Stimulated activated CD8-positive, alpha-beta memory T cell treated with anti-CD3 and anti-CD28 coated beads, Interleukin-15, amount 100 ng/mL, for 24 hours (primary cell): Measurements from ENCODE around the gene DNAH3.
A peak's percentile ranks its signal among the peaks of the same experiment; 100 is the strongest.

ENCODE experiments used
- DNase-seq: peaks from one replicate; pipeline ENCODE4 v3.0.0-alpha.2; 2020; ENCODE audit warnings: low read depth

The DNAH3 gene

DNA sequence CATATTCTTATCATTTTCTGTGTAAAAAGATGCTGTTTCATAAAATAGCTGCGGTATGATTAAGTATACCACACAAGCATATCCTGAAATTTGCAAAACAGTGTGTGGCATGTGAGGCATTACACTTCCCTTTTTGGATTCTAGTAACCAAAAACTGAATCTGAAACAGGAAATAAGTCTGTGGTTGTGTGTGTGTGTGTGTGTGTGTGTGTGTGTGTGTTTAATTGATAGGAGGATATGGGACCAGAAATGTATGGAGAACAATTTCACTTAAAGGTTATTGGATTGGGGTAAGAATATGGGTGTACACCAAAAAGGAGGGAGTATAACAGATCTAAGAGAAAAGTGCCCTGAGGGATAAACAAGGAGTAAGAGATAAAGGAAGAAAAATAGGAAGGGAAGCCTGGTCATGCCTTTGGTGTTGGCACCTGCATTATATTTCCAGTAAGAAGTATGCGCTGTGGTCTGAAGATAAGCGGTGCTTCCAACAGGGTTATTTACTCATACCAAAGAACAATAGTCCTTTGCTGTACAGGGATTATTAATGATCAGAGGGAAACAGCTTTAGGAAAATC lies 246.1 kb downstream of the DNAH3 start:
- no peak for DNase-seq

DNA sequence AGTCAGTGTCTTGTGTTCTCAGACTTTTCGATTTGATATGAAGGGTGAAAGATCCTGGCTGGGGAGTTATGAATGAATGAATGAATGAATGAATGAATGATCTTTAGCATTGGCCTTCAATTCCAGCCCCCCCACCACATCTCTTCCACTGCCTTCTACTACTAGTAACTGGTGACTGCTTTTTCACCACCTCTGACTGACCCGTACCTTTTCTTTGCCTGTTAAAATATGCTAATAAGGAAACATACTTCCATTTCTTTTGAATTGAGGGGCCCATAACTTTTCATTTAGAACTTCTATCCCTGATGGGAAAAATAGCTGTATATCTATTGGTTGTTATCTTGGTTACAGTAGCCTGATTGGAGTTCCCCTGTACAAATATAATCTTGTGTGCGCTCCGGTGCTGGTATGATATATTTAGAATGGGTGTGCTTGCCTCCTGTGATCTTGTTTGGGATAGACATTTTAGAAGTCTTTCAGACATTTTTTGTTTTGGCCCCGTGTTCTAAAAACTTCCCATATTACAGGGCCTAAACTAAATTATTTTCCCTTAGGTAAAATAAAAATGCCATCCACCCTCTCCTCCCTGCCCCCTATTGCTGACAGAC lies 246.6 kb downstream of the DNAH3 start:
- no peak for DNase-seq

DNA sequence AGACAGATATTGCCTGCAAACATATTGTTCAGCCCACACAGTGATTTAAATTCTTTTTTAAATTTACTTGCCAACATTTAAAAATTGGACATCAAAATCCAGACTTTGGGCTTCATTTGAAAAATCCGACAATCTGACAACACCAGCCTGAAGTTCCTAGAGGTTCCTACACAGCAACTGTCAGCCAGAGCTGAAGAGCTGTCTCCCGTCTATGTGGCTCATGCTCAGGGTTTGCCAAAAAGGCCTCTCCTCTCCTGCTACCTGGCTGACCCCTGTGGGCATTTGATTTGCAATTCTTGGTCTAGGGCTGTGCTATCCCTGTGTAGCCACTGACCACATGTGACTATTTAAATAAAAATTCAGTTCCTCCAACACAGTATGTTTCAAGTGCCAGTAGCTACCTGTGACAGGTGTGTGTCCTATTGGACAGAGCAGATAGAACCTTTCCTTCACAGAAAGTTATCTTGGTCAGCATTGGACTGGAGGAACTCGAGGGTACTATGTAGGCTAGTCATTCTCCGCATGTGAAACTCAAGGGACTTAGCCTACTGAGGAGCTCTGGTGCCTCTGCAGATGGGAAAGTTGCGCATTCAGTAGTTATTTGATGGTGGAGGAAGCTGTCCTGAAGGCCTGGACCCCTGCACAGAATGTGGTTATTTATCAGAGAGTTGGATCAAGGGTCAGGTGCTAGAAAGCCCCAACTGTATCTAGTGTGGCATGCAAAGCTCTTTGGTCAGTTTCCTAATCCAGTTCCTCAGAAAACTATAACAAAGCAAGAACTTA lies 247.3 kb downstream of the DNAH3 start:
- no peak for DNase-seq

DNA sequence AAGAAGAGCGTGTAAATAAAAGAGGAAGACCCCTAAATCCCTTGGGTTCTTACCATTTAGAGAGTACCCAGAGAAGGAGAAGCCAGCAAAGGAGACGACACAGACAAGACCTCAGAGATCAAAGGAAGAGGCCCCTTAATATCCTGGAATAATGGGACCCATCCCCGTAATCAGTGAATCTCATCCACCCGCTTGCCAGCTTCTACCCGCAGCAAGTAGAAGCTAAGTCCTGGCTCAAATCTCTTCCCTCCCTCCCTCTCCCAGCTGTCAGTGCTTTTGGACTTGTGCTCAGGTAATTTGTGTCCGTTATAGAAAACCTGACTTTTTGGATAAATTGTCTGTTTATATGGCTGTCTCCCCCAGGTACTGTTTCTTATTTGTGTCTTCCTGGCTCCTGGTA lies 248.2 kb downstream of the DNAH3 start:
- no peak for DNase-seq

DNA sequence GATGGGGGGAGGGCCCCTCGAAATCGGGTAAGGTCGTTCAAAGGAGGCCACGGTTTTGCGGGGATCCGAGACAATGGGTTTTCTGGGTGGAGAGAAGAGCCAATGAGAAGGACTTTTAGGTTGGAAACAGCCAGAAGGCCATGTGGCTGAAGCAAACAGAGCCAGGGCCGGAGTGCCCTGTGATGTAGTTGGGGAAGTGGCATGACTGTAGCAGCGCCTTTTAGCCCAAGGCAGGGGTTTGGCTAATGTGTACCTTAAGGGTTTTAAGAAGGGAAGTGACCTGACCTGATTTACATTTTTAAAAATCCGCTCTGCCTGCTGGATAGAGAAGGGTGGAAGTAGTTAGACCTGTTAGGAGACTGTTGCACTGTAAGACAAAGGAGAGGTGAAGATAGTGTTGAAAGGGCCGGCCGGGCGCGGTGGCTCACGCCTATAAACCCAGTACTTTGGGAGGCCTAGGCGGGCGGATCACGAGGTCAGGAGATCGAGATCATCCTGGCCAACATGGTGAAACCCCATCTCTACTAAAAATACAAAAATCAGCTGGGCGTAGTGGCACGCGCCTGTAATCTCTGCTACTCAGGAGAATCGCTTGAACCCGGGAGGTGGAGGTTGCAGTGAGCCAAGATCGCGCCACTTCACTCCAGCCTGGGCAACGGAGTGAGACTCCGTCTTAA lies 249.1 kb downstream of the DNAH3 start:
- DNase-seq = no peak

DNA sequence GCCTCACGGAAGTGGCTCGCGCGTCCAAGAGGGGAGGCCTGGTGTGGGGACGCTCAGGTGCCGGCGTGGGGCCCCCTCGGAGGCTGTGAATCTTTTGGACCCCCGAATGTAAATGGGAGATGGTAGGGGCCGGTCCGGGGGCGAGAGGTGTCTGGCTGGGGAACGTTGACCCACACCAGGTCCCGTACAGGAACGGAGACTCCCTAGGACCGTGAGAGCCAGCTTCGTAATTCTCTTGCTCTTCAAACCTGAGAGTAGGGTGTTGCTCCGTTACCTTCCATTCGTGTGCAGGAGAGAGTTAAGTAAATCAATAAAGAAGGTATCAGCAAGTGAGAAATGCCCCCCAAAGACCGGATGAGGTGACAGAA lies 249.6 kb downstream of the DNAH3 start:
- no peak for DNase-seq

DNA sequence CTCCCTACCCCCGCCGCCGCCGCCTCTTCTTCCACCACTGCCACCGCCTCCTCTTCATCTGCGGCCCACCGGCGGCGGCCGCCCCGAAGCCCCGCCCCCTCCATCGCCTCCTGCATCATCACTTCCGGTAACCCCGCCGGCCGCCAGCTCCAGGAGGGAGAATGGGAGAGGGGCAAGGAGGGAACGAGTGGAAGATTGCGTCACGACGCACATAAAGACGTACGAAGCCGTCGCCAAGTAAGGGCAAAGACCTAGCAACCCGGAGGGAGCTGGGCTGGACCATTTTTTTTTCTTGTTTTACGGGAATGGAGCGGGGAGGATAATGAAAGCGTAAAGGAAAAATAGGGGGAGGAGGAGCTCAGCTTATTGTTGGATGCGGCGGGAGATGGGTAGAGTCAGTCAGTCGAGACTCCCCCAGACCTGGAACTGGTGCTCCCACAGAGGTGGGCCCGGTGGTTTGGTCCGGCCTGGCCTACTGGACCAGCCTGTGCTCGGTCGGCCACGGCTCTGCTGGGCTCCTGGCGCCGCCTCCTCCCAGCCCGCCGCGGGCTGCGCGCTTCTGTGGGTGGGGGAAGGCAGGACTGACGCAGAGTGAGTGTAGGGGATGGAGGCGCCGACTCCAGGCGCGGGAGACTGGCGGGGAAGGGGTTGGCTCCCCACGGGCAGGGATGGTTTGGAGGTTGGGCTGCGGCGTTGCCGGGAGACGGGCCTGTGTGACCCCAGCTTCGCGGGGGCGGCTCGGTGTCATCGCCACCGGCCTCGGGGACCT lies 250.2 kb downstream of the DNAH3 start, which contains the start of the genes DCUN1D3 and LYRM1:
DCUN1D3 (minus strand) TSS at position 60 of the 769 bp plus-strand sequence. CDS start 37,820 bp downstream, outside the sequence.
LYRM1 (plus strand) TSS at position 473 of the 769 bp plus-strand sequence. CDS start 14,785 bp downstream, outside the sequence.
- peak; percentile 78 for DNase-seq

DNA sequence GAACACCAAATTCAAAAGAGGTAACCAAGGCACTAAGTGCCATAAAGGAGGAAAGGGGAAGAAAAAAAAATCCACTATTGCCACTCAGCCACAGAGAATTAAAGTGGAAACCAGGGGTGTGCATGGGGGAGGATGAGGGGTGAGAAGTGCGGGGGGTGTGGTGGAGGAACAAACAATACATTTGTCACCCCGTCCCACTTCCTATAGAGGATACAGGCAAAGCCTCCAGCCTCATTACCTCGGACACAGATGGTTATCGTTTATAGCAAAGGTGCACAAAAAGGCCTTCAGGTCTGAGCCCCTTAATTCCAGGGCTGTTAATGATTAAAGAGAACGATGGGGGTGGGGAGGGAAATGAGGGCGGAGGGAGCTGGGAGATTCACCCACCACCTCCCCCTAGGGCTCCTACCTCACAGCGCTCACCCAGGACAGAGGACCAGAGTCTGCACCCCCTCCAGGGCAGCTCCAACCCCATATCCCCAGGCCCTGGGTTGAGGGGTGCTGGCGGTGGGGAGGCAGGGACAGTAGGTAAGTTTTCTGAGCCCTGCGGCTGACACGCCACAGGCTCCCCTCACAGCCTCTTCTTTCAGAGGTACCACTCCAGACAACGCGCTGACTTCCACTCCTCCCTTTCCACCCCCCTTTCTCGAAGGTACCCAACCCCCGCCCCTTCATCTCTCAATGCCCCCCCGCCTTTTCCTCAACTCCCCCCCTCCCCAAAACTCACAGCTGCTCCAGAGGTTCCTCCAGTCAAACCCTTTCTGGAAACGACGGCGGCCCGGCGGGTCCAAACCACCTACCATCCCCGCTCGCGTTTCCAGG lies 251.0 kb downstream of the DNAH3 start:
- DNase-seq = peak; percentile 3

DNA sequence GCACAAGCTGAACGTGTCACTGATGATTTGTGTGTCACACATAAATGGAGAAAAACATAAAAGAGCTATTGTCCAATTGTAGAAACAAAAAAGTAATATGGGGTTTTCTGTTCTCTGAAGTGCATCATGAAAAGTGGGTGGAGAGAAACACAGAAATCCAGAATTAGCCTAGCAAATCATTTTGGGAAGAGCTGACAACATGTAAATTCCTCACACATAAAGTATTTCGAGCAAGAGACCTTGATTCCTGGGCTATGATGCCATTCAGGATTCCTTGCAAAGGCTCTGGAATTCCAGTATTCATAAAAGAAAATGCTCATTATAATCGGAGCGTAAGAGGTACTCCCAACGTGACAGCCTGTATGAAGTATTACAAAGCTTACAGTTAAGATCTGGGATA lies 251.6 kb downstream of the DNAH3 start:
- no peak for DNase-seq

DNA sequence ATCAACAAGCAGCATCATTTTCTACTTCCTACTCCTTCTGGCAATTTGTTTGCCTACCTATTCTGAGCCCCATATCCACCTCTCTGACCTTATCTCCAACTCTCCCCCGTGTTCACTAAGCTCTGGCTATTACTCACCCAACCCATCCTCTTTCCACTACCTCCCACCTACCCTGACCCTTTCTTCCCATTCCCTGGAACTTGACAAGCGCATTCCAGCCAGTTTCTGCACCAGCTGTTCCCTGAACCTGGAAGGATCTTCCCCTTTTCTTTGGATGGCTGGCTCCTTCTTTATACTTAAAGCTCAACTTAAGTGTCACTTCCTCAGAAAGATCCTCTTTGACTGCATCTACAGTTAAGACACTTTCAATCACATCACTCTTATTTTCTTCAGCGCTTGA lies 252.7 kb downstream of the DNAH3 start:
- DNase-seq = no peak

DNA sequence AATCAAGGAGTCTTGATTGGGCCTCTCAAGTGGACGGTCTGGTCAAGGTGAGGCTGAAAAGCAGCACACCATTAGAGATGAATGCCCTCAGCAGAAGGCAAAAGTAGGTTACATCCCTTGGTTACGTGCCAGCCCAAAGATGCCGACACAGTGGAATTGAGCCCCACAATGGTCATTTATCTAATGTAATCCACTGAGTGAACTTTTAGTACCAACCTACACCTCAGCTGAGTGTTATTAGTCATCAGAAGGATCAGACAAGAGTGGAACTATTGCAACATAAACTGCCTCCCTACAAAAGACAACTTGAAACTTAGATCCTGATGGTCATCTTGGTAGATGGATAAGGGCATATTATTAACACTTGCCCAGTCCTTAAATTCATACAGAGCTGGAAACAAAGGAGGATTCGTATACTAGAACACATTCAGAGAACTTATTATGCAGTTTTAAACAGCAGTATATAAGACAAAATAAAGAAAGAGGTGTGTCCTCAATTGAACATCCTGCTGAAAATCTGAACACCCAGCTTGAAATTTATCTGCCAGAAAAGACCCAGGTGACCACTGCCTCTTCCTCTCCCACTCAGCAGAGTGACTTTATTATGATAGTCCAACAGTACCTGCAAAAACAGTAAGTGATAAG lies 253.3 kb downstream of the DNAH3 start:
- no peak for DNase-seq

DNA sequence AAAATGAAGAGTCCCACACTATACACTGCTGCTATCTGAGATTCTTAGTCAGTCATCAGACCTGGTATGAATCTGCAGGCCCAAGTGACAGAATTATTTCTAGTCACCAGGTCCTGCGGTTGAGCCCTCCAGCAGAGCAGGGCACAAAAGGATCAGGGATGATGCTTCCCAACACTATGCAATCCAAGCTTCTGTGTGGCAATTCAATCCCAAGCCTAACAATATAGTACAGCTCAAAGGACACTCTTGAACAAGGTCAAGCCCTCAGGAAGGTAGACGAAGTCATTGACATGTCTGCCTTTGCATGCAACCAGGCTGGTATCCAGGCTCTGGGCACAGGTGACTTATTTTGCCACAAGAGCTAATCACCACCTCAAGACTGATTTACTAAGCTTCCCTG lies 256.3 kb downstream of the DNAH3 start:
- DNase-seq = no peak

DNA sequence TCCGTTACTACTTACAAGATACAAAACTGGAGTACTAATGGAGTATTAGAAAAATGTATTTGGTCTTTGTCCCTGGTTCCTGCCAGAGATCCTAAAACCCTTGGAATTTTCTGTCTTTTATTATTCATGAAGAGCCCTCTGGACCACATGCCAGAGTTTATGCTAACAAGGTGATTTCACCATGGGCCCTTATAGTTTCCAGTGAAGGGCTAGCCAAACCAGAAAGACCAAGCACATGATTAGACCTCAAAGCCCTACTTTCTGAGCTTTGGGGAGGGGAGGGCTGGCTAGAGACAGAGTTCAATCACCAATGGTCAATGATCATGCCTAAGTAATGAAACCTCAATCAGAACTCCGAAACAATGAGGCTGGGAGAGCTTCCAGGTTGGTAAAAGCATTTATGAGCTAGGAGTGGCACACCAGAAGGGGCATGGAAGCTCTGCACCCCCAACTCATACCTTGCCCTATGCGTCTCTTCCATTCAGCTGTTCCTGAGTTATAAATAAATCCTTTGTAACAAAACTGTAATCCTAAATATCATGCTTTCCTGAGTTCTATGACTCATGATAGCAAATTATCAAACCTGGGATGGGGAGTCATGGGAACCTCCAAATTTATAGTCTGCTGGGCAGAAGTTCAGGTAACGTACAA lies 260.9 kb downstream of the DNAH3 start:
- no peak for DNase-seq

DNA sequence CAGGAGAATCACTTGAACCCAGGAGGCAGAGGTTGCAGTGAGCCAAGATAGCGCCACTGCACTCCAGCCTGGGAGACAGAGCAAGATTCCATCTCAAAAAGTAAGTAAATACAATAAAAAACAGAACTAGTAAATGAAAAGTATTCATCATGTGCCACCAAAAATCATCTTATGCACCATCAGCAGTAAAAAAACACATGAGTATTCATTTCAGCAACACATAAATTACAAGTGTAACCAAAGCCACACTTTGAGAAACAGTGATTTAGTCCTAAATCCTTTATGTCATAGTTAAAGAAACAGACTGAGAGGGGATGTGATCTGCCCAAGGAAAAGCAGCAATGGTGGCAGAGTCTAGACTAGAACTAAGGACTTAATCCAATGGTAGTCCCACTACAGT lies 263.4 kb downstream of the DNAH3 start:
- DNase-seq = no peak

DNA sequence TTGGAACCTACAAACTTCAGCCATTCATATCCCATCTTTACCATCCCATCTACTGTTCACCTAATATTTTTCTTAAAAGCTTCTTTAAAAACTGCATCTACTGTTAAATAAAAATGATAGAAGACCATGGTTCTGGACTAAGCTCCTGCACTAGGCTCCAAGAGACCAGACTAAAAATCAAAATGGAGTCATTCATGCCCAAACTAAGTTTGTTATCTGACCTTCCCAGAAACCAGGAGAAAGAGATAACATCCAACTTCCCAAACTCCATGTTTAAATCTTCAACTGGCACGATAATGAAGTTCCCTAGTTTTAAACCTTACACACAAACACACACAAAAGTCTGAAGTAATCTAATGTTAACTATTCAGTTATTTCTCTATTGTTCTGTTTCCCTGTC lies 264.3 kb downstream of the DNAH3 start:
- no peak for DNase-seq

DNA sequence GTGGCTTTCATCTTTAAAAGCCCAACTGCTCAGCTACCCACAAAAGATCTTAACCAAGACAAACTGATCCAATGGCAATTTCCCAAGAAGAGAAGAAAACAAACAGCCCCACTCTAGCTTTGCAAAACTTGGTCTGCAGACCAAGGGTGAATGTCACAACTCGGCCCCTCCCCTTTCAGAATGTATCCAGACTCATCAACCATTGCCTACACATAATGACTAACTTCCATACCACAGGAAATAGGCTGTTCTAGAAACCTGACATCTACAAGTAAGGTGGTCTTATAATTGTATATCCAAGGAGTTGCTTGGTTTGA lies 266.4 kb downstream of the DNAH3 start:
- DNase-seq = no peak

DNA sequence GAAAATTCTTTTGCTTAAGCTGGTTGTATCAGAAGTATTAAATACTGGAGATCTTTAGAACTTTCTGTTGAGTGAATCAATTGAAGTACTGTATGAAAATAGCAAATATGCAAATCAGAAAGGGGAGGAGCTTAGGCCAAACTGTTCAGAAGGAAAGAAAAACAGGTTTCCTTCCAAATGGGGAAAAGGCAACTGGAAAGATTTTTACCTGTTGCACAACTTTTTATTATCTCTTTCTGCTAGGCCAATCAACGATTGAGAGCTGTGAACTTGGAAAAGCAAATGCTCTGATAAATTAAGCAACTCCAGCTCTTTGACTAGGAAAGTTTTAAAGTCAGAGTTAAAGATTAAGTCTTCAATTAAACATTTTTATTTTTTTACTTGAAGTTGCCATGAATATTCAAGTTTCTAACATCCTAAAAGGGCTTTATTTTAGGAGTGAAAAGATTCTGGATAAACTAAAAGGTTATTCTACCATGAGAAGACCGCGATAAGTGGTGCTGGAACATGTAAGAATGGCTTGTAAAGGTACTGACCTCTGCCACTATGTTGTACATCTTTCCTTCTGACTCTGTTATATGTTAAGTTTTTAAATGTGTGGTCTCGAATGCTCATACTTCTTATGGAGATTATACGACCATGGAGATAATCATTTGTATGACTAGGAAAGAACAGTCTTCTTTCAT lies 266.9 kb downstream of the DNAH3 start:
- DNase-seq = no peak
